Panc1 (cell line): ENCODE measurements around the gene TM4SF5. TPM values are rescaled to one million over a fixed set of nuclear protein-coding genes. Genes with fewer than 3 reads are reported as not detected.

Experiments used
- ATAC-seq: fragments of 200-7000 bp; cut with Tn5 transposase; 2 replicates; pipeline ENCODE4 v1.9.1; 2020; ENCODE audit warnings: mild to moderate bottlenecking, moderate library complexity
- BruUV-seq: library from RNA; stranded (reverse); fragments of 400-500 nt; replicated peaks from 2 replicates; lab custom pipeline; 2021; lab: Mats Ljungman, UMichigan
- CTCF ChIA-PET: fragments of 300-600 bp; sonication (Branson Sonifier 250); formaldehyde crosslinking; loops from one replicate; lab custom pipeline; 2022; ENCODE audit warnings: antibody characterized with exemption; lab: Charles Lee
- POLR2A ChIA-PET: fragments of 300-600 bp; sonication (Branson Sonifier 250); formaldehyde crosslinking; loops from one replicate; lab custom pipeline; 2022; ENCODE audit warnings: antibody characterized with exemption; lab: Charles Lee
- DNase-seq: peaks from one replicate; pipeline ENCODE4 v3.0.0-alpha.2; 2010; ENCODE audit warnings: low read depth, low spot score
- H3K27ac ChIP-seq: 2 replicates; pipeline ENCODE4 v1.5.1; 2011; ENCODE audit warnings: mild to moderate bottlenecking, low read length, inconsistent platforms
- H3K27me3 ChIP-seq: fragments of 200-500 bp; sonication (Bioruptor generic); 2 replicates; pipeline ENCODE4 v1.6.0; 2014; ENCODE audit warnings: low read length, inconsistent platforms; ENCODE audit not compliant: control insufficient read depth, insufficient read depth
- H3K36me3 ChIP-seq: fragments of 200-500 bp; sonication (Bioruptor generic); 2 replicates; pipeline ENCODE4 v1.5.1; 2014; ENCODE audit warnings: inconsistent platforms, mild to moderate bottlenecking, low read length, moderate library complexity; ENCODE audit not compliant: control insufficient read depth, insufficient read depth
- H3K4me1 ChIP-seq: 2 replicates; pipeline ENCODE4 v1.5.1; 2011; ENCODE audit warnings: inconsistent platforms, mild to moderate bottlenecking, low read length, moderate library complexity; ENCODE audit not compliant: control insufficient read depth, insufficient read depth
- H3K4me3 ChIP-seq, 2 experiments: 2 replicates each; pipeline ENCODE4 v1.5.1; 2011 to 2012; ENCODE audit warnings: low read depth in 2 of 2, low read length in 2 of 2, mild to moderate bottlenecking in 2 of 2, inconsistent platforms in 1 of 2, moderate library complexity in 1 of 2
- H3K9me3 ChIP-seq: fragments of 200-500 bp; sonication (Bioruptor generic); 2 replicates; pipeline ENCODE4 v1.5.1; 2014; ENCODE audit warnings: low read depth, mild to moderate bottlenecking, inconsistent platforms, low read length, moderate library complexity; ENCODE audit not compliant: control insufficient read depth, insufficient read depth
- CTCF ChIP-seq: fragments of 450-650 bp; IDR thresholded peaks from 2 replicates; pipeline ENCODE4 v1.5.1; 2017; ENCODE audit warnings: mild to moderate bottlenecking
- POLR2AphosphoS5 ChIP-seq: IDR thresholded peaks from 2 replicates; pipeline ENCODE4 v1.6.1; 2012; ENCODE audit warnings: mild to moderate bottlenecking, low read depth, low read length, moderate library complexity
- REST ChIP-seq, 2 experiments: IDR thresholded peaks; 2 replicates each; pipeline ENCODE4 v1.6.1; 2011 to 2012; ENCODE audit warnings: low read depth in 2 of 2, control low read depth in 1 of 2, low read length in 1 of 2, mild to moderate bottlenecking in 1 of 2, moderate library complexity in 1 of 2; ENCODE audit not compliant: insufficient read depth in 1 of 2
- SIN3A ChIP-seq: IDR thresholded peaks from 2 replicates; pipeline ENCODE4 v1.6.1; 2012; ENCODE audit warnings: low read depth, mild to moderate bottlenecking, low read length, moderate library complexity, borderline replicate concordance; ENCODE audit not compliant: insufficient read depth
- TCF7L2 ChIP-seq: IDR thresholded peaks from 2 replicates; pipeline ENCODE4 v1.6.1; 2011; ENCODE audit warnings: mild to moderate bottlenecking, low read depth, low read length, inconsistent platforms
- in situ Hi-C: cut with HindIII; loops from 2 replicates; pipeline ENCODE4 v1.10.0; 2016; ENCODE audit warnings: low sequenced_read_pairs, low pct_unique_long_range_greater_than_20kb
- intact Hi-C: fragments of 100-400 bp; cut with micrococcal nuclease; formaldehyde crosslinking; loops from one replicate; pipeline ENCODE4 v1.10.0; 2022; ENCODE audit not compliant: unreplicated experiment
- total RNA-seq: library from RNA; stranded (reverse); gene quantifications from one replicate; pipeline ENCODE4 v1.2.1, GENCODE V29; 2021; ENCODE audit not compliant: unreplicated experiment

Gene TM4SF5
- total RNA-seq, 1 experiment from 2014 or later: not detected

- intact Hi-C loops: no loop called here
- CTCF ChIA-PET: no interaction called here
- no peaks in the 10 kb centered on the region for H3K9me3 ChIP-seq
- no peaks in the 10 kb centered on the region for H3K4me1 ChIP-seq
- H3K27ac ChIP-seq: no peak overlapping the region
- TF ChIP-seq TCF7L2: no peak
- TF ChIP-seq POLR2AphosphoS5: no peak
- TF ChIP-seq CTCF: no peak
- no peak for TF ChIP-seq SIN3A
- TF ChIP-seq REST (IDR thresholded peaks at IDR 0.05; ENCODE audit: insufficient read depth in 1 of 2, low read depth in 2 of 2, low read length in 1 of 2): no peak
- DNase-seq (no peak), ATAC-seq (no peak)
- POLR2A ChIA-PET: no interaction called here
- in situ Hi-C loops: no loop called here
- peaks cover 2% of the 10 kb centered on the region for H3K27me3 ChIP-seq
- no peaks in the 10 kb centered on the region for H3K36me3 ChIP-seq
- H3K4me3 ChIP-seq: no peak overlapping the region
- BruUV-seq: no TSS peak
These were observed 23.8 kb upstream of the TM4SF5 start for GRCh38 chr17:4747847-4748246.

GRCh38 chr17:4748686-4749085, 23.0 kb upstream of the TM4SF5 start:
- CTCF ChIA-PET: no interaction called here
- ATAC-seq: no peak

More at GRCh38 chr17:4748686-4749085, 23.0 kb upstream of the TM4SF5 start:
- H3K9me3 ChIP-seq: no peaks in the 10 kb centered on the region
- intact Hi-C loops (no loop called here), in situ Hi-C loops (no loop called here)
- H3K36me3 ChIP-seq: no peaks in the 10 kb centered on the region
- no peaks in the 10 kb centered on the region for H3K4me1 ChIP-seq
- no peak for TF ChIP-seq REST (IDR thresholded peaks at IDR 0.05; ENCODE audit: insufficient read depth in 1 of 2, low read depth in 2 of 2, low read length in 1 of 2)
- TF ChIP-seq POLR2AphosphoS5: no peak
- TF ChIP-seq SIN3A: no peak
- TF ChIP-seq CTCF: no peak
- TF ChIP-seq TCF7L2: no peak
- H3K4me3 ChIP-seq: no peak overlapping the region
- H3K27me3 ChIP-seq: peaks cover 2% of the 10 kb centered on the region
- no peak overlapping the region for H3K27ac ChIP-seq
- DNase-seq: no peak
- no TSS peak for BruUV-seq
- POLR2A ChIA-PET: no interaction called here
